HCT116 (cell line): ENCODE data around the gene ITGB7. TPM values are rescaled to one million over a fixed set of nuclear protein-coding genes. Genes with fewer than 3 reads are reported as not detected.

Source experiments
- ATAC-seq: fragments of 200-7000 bp; cut with Tn5 transposase; 2 replicates; pipeline ENCODE4 v1.9.1; 2020; ENCODE audit warnings: mild to moderate bottlenecking, moderate library complexity
- BruUV-seq: library from RNA; stranded (reverse); fragments of 400-500 nt; replicated peaks from 2 replicates; lab custom pipeline; 2021; lab: Mats Ljungman, UMichigan
- CTCF ChIA-PET: fragments of 300-600 bp; sonication (Branson Sonifier 250); formaldehyde crosslinking; loops from one replicate; lab custom pipeline; 2021; ENCODE audit warnings: antibody characterized with exemption; lab: Charles Lee
- POLR2A ChIA-PET: fragments of 300-600, 350-600 bp; sonication (Branson Sonifier 250); formaldehyde crosslinking; loops from one replicate; lab custom pipeline; 2021; ENCODE audit warnings: antibody characterized with exemption; lab: Charles Lee
- RAD21 ChIA-PET, 2 experiments: fragments of 300-600 bp; sonication (Branson Sonifier 250); formaldehyde crosslinking; loops; one replicate each; lab custom pipeline; 2023; ENCODE audit warnings: low total read pairs in 2 of 2; ENCODE audit not compliant: uncharacterized antibody in 2 of 2, unreplicated experiment in 2 of 2, low non-redundant PET in 1 of 2; lab: Charles Lee
- DNase-seq: peaks from one replicate; pipeline ENCODE4 v3.0.0-alpha.2; 2010; ENCODE audit warnings: low read depth, low spot score
- H2AFZ ChIP-seq: fragments of 200-600 bp; shearing (Covaris generic), sonication (generic); 2 replicates; pipeline ENCODE4 v1.6.1; 2017; ENCODE audit warnings: low read depth, mixed run types, mixed read lengths, antibody characterized with exemption, low read length; ENCODE audit not compliant: poor library complexity, severe bottlenecking
- H3K27ac ChIP-seq: 2 replicates; pipeline ENCODE4 v1.5.1; 2012; ENCODE audit warnings: low read depth, low read length
- H3K27me3 ChIP-seq: fragments of 200-600 bp; sonication (generic); 2 replicates; pipeline ENCODE4 v1.6.1; 2016; ENCODE audit warnings: mixed run types, low read length, mixed read lengths; ENCODE audit not compliant: insufficient read depth
- H3K36me3 ChIP-seq, 2 experiments: fragments of 200-500 bp in 1 of 2; fragments of 200-600 bp in 1 of 2; sonication (Bioruptor generic) in 1 of 2; sonication (generic) in 1 of 2; 2 replicates each; pipeline versions ENCODE4 v1.5.1 to v1.6.1; 2014 to 2016; ENCODE audit warnings: low read length in 2 of 2, inconsistent platforms in 1 of 2, mixed read lengths in 1 of 2, mixed run types in 1 of 2; ENCODE audit not compliant: insufficient read depth in 2 of 2, control insufficient read depth in 1 of 2
- H3K4me1 ChIP-seq, 2 experiments: fragments of 200-600 bp in 1 of 2; sonication (generic) in 1 of 2; 2 replicates each; pipeline versions ENCODE4 v1.5.1 to v1.6.1; 2012 to 2017; ENCODE audit warnings: low read length in 2 of 2, inconsistent platforms in 1 of 2, mild to moderate bottlenecking in 1 of 2, mixed read lengths in 1 of 2, mixed run types in 1 of 2, moderate library complexity in 1 of 2; ENCODE audit not compliant: insufficient read depth in 2 of 2, control insufficient read depth in 1 of 2
- H3K4me2 ChIP-seq: fragments of 200-600 bp; sonication (generic); 2 replicates; pipeline ENCODE4 v1.6.1; 2017; ENCODE audit warnings: mixed run types, low read length, mixed read lengths
- H3K4me3 ChIP-seq, 2 experiments: fragments of 200-600 bp in 1 of 2; sonication (generic) in 1 of 2; replicated peaks in 1 of 2; 2 replicates each; pipeline ENCODE4 v1.5.1; 2011 to 2016; ENCODE audit warnings: low read length in 2 of 2, control low read depth in 1 of 2, low read depth in 1 of 2, mild to moderate bottlenecking in 1 of 2, mixed read lengths in 1 of 2, mixed run types in 1 of 2
- H3K79me2 ChIP-seq: fragments of 200-600 bp; sonication (generic); 2 replicates; pipeline ENCODE4 v1.6.1; 2017; ENCODE audit warnings: mild to moderate bottlenecking, mixed run types, low read length, moderate library complexity, mixed read lengths; ENCODE audit not compliant: insufficient read depth
- H3K9ac ChIP-seq: fragments of 200-600 bp; sonication (generic); 2 replicates; pipeline ENCODE4 v1.6.1; 2016; ENCODE audit warnings: low read length, mixed read lengths
- H3K9me2 ChIP-seq: fragments of 200-600 bp; sonication (generic), shearing (Covaris generic); 2 replicates; pipeline ENCODE4 v1.6.1; 2017; ENCODE audit warnings: mixed run types, mild to moderate bottlenecking, moderate library complexity; ENCODE audit not compliant: insufficient read depth
- H3K9me3 ChIP-seq, 2 experiments: fragments of 200-500 bp in 1 of 2; fragments of 200-600 bp in 1 of 2; sonication (Bioruptor generic) in 1 of 2; sonication (generic) in 1 of 2; 2 replicates each; pipeline ENCODE4 v1.6.1; 2014 to 2017; ENCODE audit warnings: low read length in 2 of 2, mixed read lengths in 2 of 2, inconsistent platforms in 1 of 2, low read depth in 1 of 2, mild to moderate bottlenecking in 1 of 2, mixed run types in 1 of 2, moderate library complexity in 1 of 2; ENCODE audit not compliant: control insufficient read depth in 1 of 2, insufficient read depth in 1 of 2
- H4K20me1 ChIP-seq: fragments of 200-600 bp; sonication (generic), shearing (Covaris generic); 2 replicates; pipeline ENCODE4 v1.6.1; 2017; ENCODE audit warnings: mixed run types, mild to moderate bottlenecking, moderate library complexity; ENCODE audit not compliant: insufficient read depth
- CBX3 ChIP-seq: IDR thresholded peaks from 2 replicates; pipeline ENCODE4 v1.6.1; 2012; ENCODE audit warnings: low read depth
- EGR1 ChIP-seq: IDR thresholded peaks from 2 replicates; pipeline ENCODE4 v1.6.1; 2012; ENCODE audit warnings: low read depth
- ELF1 ChIP-seq: IDR thresholded peaks from 2 replicates; pipeline ENCODE4 v1.6.1; 2012; ENCODE audit warnings: low read depth, borderline replicate concordance
- EZH2 ChIP-seq: fragments of 200-600 bp; sonication (generic); IDR thresholded peaks from 2 replicates; pipeline ENCODE4 v1.6.1; 2017; ENCODE audit warnings: antibody characterized with exemption, mixed run types
- FOSL1 ChIP-seq: IDR thresholded peaks from 2 replicates; pipeline ENCODE4 v1.6.1; 2012; ENCODE audit warnings: low read depth
- MAX ChIP-seq: IDR thresholded peaks from 2 replicates; pipeline ENCODE4 v1.6.1; 2012
- POLR2A ChIP-seq: IDR thresholded peaks from 2 replicates; pipeline ENCODE4 v1.7.0; 2011; ENCODE audit warnings: borderline replicate concordance; ENCODE audit not compliant: insufficient read depth, insufficient read length; ENCODE audit errors: extremely low read depth
- YY1 ChIP-seq: IDR thresholded peaks from 2 replicates; pipeline ENCODE4 v1.6.1; 2011; ENCODE audit warnings: low read length, low read depth, moderate library complexity, mild to moderate bottlenecking; ENCODE audit not compliant: insufficient replicate concordance; ENCODE audit errors: extremely low read depth
- ZBTB33 ChIP-seq: IDR thresholded peaks from 2 replicates; pipeline ENCODE4 v1.6.1; 2011; ENCODE audit warnings: mild to moderate bottlenecking, low read length, moderate library complexity; ENCODE audit not compliant: insufficient replicate concordance; ENCODE audit errors: extremely low read depth
- intact Hi-C: fragments of 100-400 bp; cut with micrococcal nuclease; formaldehyde crosslinking; loops from 2 replicates; pipeline ENCODE4 v1.10.0; 2022
- total RNA-seq: library from RNA; stranded (reverse); gene quantifications from one replicate; pipeline ENCODE4 v1.2.1, GENCODE V29; 2021; ENCODE audit not compliant: unreplicated experiment

ITGB7 gene
- total RNA-seq, 1 experiment from 2014 or later: 1.9 TPM

GRCh38 chr12:53214221-53214620, 7.2 kb upstream of the ITGB7 start:
- no peak for TF ChIP-seq FOSL1
- no peak for TF ChIP-seq EGR1
- no peak for TF ChIP-seq YY1
- TF ChIP-seq MAX: no peak
- TF ChIP-seq EZH2: no peak
- TF ChIP-seq ZBTB33: no peak
- no peak for TF ChIP-seq POLR2A
- no peak for TF ChIP-seq ELF1
- no peak for TF ChIP-seq CBX3
- CTCF ChIA-PET: interaction anchor here (0.7 to 4.5 kb wide), 17 partner anchors 8 to 166 kb away, joined by 3 to 43 read pairs (median 5); partner anchors contain the start of genes AAAS, ESPL1, MYG1 and PFDN5
- H3K36me3 ChIP-seq: peaks cover 11 to 27% of the 10 kb centered on the region in 2 experiments
- H3K79me2 ChIP-seq: peaks cover 33% of the 10 kb centered on the region
- H3K9me2 ChIP-seq: no peaks in the 10 kb centered on the region
- peaks cover 22 to 33% of the 10 kb centered on the region in 2 experiments for H3K4me1 ChIP-seq
- H3K9ac ChIP-seq: no peak overlapping the region
- H3K4me3 ChIP-seq: no peak overlapping the region
- no TSS peak for BruUV-seq
- no peak overlapping the region for H2AFZ ChIP-seq
- DNase-seq (no peak), ATAC-seq (no peak)
- no peaks in the 10 kb centered on the region for H3K27me3 ChIP-seq
- intact Hi-C loops: no loop called here
- H3K4me2 ChIP-seq: no peak overlapping the region
- no peaks in the 10 kb centered on the region for H3K9me3 ChIP-seq
- H4K20me1 ChIP-seq: no peaks in the 10 kb centered on the region
- POLR2A ChIA-PET: interaction anchor here (1.1 kb wide), 1 partner anchor 81 kb away, joined by 3 read pairs; the partner anchor contains the start of gene PFDN5
- no peak overlapping the region for H3K27ac ChIP-seq
- RAD21 ChIA-PET: interaction anchor here (0.6 to 1.8 kb wide), 8 partner anchors 53 to 138 kb away, joined by 3 to 11 read pairs (median 4); partner anchors contain the start of genes AAAS (in 2 of the 2) and MYG1 (in 1 of the 2)
